GM19193 (cell line): ENCODE results near the gene FFAR1.

Experiments used
- POLR2A ChIP-seq: IDR thresholded peaks from 4 replicates; pipeline ENCODE4 v1.6.1; 2011; ENCODE audit not compliant: insufficient read depth, insufficient read length; ENCODE audit errors: extremely low read depth

Gene FFAR1, protein sequence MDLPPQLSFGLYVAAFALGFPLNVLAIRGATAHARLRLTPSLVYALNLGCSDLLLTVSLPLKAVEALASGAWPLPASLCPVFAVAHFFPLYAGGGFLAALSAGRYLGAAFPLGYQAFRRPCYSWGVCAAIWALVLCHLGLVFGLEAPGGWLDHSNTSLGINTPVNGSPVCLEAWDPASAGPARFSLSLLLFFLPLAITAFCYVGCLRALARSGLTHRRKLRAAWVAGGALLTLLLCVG (N-terminal part only)

GRCh38 chr19:35347171-35347929, at the start of gene FFAR1:
Gene FFAR1, plus strand, starts transcription at chr19:35347902. Its CDS starts 3,650 bp downstream, at chr19:35351552.
- peak; percentile 56 for TF ChIP-seq POLR2A

GRCh38 chr19:35297922-35298321, 49.8 kb upstream of the FFAR1 start:
- TF ChIP-seq POLR2A = no peak

DNA sequence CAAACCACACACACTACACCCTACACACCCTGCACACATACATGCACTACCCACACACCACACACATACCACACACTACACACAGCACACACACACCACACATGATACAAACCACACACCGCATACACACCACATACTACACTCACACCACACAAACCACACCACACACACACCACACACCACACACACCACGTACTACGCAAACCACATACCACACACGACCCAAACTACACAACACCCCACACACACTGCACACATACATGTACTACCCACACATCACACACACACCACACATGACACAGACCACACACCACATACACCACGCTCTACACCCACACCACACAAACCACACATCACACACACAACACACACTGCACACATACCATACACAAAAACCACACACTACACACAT, 49.1 kb upstream of the FFAR1 start:
- no peak for TF ChIP-seq POLR2A

DNA sequence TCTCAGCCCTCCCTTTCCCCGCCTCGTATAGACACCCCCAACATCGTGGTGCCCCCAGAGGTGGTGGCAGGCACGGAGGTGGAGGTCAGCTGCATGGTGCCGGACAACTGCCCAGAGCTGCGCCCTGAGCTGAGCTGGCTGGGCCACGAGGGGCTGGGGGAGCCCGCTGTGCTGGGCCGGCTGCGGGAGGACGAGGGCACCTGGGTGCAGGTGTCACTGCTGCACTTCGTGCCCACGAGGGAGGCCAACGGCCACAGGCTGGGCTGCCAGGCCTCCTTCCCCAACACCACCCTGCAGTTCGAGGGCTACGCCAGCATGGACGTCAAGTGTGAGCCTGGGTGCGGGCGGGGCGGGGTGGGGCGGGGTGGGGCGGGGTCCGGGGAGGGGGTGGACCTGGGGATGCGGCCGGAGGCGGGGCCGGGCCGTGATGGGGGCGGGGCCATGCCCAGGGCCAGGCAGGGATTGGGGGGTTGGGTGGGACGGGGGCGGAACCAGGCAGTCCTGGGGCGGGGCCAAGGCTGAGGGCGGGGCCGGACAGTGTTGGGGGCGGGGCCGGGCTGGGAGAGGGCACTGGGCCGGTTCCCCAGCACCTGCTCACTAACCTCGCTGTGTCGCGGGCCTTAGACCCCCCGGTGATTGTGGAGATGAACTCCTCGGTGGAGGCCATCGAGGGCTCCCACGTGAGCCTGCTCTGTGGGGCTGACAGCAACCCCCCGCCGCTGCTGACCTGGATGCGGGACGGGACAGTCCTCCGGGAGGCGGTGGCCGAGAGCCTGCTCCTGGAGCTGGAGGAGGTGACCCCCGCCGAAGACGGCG, 48.0 kb upstream of the FFAR1 start:
- no peak for TF ChIP-seq POLR2A

DNA sequence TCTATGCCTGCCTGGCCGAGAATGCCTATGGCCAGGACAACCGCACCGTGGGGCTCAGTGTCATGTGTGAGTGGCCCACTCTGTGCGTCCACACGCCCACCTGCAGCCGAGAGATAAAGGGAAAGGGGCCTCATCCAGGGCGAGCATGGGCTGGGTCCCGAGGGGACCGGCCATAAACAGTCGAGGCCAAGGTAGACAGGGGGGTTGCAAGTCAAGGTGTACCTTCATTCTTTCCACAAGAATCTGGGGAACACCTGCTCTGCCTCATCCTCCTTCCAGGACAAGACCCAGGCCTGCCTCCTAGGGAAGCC, 47.4 kb upstream of the FFAR1 start:
- TF ChIP-seq POLR2A = no peak

- no peak for TF ChIP-seq POLR2A
Observed at GRCh38 chr19:35301961-35302360, 45.7 kb upstream of the FFAR1 start.

- TF ChIP-seq POLR2A = no peak
Observed at GRCh38 chr19:35302446-35302845, 45.3 kb upstream of the FFAR1 start.

DNA sequence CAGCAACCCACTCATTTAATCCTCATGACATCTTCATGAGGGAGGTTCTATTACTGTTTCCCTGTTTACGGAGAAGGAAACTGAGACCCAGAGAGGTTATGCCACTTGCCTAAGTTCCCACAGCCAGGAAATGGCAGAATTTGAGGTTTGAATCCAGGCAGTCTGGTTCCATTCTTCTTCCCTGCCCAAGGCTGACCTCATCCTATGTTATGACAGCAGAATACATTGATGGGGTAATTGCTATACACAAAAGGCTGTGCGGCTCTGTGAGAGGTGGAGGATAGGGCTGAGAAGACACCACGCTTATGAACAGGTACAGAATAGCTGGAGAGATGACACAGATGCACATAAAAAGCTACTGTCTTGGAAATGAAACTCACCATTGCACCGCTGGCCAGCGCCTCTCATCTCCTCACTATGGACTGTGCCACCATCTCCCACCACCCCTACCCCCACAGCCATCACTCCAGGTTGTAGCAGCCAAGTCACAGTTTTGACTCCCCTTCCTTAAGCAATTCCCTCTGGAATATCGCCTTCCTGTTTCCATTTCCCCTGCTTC, 44.3 kb upstream of the FFAR1 start:
- no peak for TF ChIP-seq POLR2A

DNA sequence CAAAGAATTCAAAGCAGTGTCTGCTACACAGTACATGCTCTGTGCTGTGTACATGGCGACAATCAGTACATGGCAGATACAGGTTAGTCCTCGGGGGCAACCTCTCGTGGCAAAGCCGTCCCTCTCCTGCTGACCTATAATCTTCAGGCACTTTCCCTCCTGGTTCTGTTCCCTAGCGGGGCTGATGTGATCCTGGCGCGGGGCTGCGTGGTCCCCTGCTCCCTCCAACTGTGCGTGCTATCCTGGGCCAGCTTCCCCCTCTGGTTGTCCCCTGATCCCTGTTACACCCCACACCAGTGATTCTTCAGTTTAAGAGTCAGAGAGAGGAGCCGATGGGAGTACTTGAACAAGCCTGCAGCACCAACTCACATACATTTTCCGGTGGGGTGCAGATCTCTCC, 43.7 kb upstream of the FFAR1 start:
- TF ChIP-seq POLR2A = no peak

DNA sequence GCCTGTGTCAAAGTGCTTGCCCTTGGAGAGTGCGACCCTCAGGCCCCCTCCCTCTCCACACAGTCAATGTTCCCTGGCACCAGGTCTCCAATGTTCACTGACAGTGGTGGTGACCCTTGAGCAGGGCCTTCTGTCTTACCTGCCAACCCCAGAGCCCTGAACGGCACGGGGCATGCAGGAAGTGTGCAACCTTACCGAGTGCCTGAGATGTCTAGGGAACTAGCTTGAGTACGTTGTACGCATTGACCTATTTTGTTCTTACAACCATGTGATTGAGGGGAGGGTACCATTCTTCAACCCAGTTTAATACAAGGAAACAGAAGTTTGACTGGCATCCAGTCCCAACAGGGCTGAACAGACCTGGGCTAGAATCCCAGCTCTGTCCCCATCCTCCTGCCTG, 42.5 kb upstream of the FFAR1 start:
- TF ChIP-seq POLR2A = no peak

DNA sequence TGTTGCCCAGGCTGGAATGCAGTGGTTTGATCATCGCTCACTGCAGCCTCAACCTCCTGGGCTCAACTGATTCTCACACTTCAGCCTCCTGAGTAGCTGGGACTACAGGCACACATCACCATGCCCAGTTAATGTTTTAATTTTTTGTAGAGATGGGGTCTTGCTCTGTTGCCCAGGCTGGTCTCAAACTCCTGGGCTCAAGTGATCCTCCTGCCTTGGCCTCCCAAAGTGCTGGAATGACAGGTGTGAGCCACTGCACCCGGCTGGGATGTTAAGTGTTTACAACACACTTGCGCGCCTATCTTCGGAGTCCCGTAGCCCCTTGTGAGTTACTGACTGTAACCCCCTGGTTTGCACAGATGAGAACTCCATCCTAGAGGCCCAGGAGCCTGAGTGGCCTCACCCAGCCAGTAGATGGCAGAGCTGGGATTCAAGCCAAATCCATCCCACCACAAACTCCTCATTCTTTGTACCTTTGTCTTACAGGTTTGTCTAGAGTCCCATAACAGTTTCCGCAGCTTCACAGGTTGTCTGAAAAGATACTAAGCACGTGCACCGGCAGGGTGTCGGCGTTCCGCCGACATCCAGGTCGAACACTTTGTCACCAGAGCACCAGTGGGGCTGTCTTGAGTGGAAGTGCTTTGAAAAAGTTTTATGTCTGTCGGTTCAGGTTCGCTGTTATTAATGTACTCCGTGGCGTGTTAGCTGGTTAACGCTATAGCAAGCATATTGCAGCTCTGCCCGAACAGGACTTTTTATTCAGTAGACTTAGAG, 41.0 kb upstream of the FFAR1 start:
- TF ChIP-seq POLR2A = no peak

GRCh38 chr19:35307931-35308330, 39.8 kb upstream of the FFAR1 start:
- TF ChIP-seq POLR2A = no peak

DNA sequence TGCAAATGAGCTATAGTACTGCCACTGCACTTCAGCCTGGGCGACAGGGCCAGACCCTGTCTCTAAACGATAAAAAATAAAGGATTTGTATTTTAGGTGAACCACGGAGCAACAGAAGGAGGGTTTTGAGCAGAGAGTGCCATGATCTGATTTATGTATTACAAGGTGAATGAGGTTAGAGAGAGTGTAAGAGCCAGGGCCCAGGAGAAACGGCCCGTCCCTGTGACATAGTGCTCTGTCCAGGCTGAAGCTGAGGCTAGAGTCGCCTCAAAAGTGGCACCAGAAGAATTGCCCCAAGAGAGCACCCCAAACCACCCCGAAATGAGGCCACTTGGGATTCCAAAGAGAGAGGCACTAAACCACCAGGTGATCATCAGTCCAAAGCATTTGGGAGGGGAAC, 38.8 kb upstream of the FFAR1 start:
- TF ChIP-seq POLR2A = no peak

- no peak for TF ChIP-seq POLR2A
Observed at GRCh38 chr19:35309481-35310279, 38.0 kb upstream of the FFAR1 start.
